MM.1S (cell line): ENCODE measurements around the gene ALPP.
"Not testable (repeated sequence)": the region's sequence is repeated elsewhere in the genome, so short reads cannot be mapped to it uniquely, and the experiment has no call there.

Experiments
- DNase-seq: peaks from one replicate; pipeline ENCODE4 v3.0.0-alpha.2; 2015
- H2AFZ ChIP-seq: fragments of 300-600 bp; sonication (generic); 2 replicates; pipeline ENCODE4 v1.6.0; 2016; ENCODE audit warnings: antibody characterized with exemption, low read length
- H3F3A ChIP-seq: fragments of 300-600 bp; sonication (generic); 2 replicates; pipeline ENCODE4 v1.6.1; 2016; ENCODE audit warnings: mild to moderate bottlenecking, antibody characterized with exemption, low read length, moderate library complexity, mixed read lengths; ENCODE audit not compliant: insufficient read depth
- H3K27ac ChIP-seq: fragments of 300-600 bp; sonication (generic); 2 replicates; pipeline ENCODE4 v1.5.1; 2016; ENCODE audit warnings: mild to moderate bottlenecking, low read length
- H3K27me3 ChIP-seq: fragments of 300-600 bp; sonication (generic); replicated peaks from 2 replicates; pipeline ENCODE4 v1.6.0; 2016; ENCODE audit warnings: low read length; ENCODE audit not compliant: insufficient read depth
- H3K36me3 ChIP-seq: fragments of 300-600 bp; sonication (generic); replicated peaks from 2 replicates; pipeline ENCODE4 v1.6.1; 2016; ENCODE audit warnings: mild to moderate bottlenecking, low read length, mixed read lengths; ENCODE audit not compliant: insufficient read depth
- H3K4me1 ChIP-seq: fragments of 300-600 bp; sonication (generic); 2 replicates; pipeline ENCODE4 v1.6.1; 2016; ENCODE audit warnings: low read length, mixed read lengths
- H3K4me2 ChIP-seq: fragments of 300-600 bp; sonication (generic); 2 replicates; pipeline ENCODE4 v1.6.0; 2016; ENCODE audit warnings: low read depth, low read length
- H3K4me3 ChIP-seq: fragments of 300-600 bp; sonication (generic); 2 replicates; pipeline ENCODE4 v1.5.1; 2016; ENCODE audit warnings: low read length, mixed read lengths
- H3K79me2 ChIP-seq: fragments of 300-600 bp; sonication (generic); 2 replicates; pipeline ENCODE4 v1.6.1; 2016; ENCODE audit warnings: mixed run types, low read length, mixed read lengths
- H3K9ac ChIP-seq: fragments of 300-600 bp; sonication (generic); 2 replicates; pipeline ENCODE4 v1.6.1; 2016; ENCODE audit warnings: low read length, mixed read lengths
- H3K9me2 ChIP-seq: fragments of 300-600 bp; sonication (generic); replicated peaks from 2 replicates; pipeline ENCODE4 v1.6.1; 2016; ENCODE audit warnings: mild to moderate bottlenecking, low read length, mixed read lengths; ENCODE audit not compliant: insufficient read depth
- H3K9me3 ChIP-seq: fragments of 300-600 bp; sonication (generic); replicated peaks from 2 replicates; pipeline ENCODE4 v1.6.1; 2016; ENCODE audit warnings: mild to moderate bottlenecking, low read length, mixed read lengths; ENCODE audit not compliant: insufficient read depth
- H4K20me1 ChIP-seq: fragments of 300-600 bp; sonication (generic); 2 replicates; pipeline ENCODE4 v1.6.1; 2016; ENCODE audit warnings: mild to moderate bottlenecking, low read length, moderate library complexity, mixed read lengths; ENCODE audit not compliant: insufficient read depth
- EZH2 ChIP-seq: fragments of 300-600 bp; sonication (generic); optimal IDR thresholded peaks from 2 replicates; pipeline ENCODE3; 2017; ENCODE audit warnings: low read depth, mild to moderate bottlenecking, antibody characterized with exemption, low read length, mixed read lengths
- EZH2phosphoT487 ChIP-seq: fragments of 300-600 bp; sonication (generic); IDR thresholded peaks from 2 replicates; pipeline ENCODE4 v1.6.1; 2018; ENCODE audit warnings: antibody characterized with exemption, low read length
- TF ChIP-seq, protein P1 (sequence below): fragments of 300-600 bp; sonication (generic); IDR thresholded peaks from 2 replicates; pipeline ENCODE4 v1.5.1; 2016; ENCODE audit warnings: antibody characterized with exemption, low read length, mixed read lengths

ALPP gene

DNA sequence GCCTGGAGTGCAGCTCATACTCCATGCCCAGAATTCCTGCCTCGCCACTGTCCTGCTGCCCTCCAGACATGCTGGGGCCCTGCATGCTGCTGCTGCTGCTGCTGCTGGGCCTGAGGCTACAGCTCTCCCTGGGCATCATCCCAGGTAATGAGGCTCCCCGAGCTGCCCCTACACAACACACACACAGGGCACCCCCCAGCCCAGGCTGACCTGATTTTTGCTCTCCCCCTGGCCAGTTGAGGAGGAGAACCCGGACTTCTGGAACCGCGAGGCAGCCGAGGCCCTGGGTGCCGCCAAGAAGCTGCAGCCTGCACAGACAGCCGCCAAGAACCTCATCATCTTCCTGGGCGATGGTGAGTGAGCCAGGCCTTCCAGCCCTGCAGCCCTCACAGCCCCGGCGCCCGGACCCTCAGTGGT is at the start of gene ALPP:
Gene ALPP, plus strand, starts transcription at position 17 of the 417 bp plus-strand sequence. Its CDS starts 52 bp downstream, at position 69.
- DNase-seq, H3K4me2 ChIP-seq, H3K36me3 ChIP-seq, H3K79me2 ChIP-seq, H4K20me1 ChIP-seq, H3K27me3 ChIP-seq, H3K4me3 ChIP-seq, H2AFZ ChIP-seq, H3K4me1 ChIP-seq, H3K9me3 ChIP-seq, H3K9me2 ChIP-seq, H3K9ac ChIP-seq, H3F3A ChIP-seq, H3K27ac ChIP-seq: not testable (repeated sequence)

DNA sequence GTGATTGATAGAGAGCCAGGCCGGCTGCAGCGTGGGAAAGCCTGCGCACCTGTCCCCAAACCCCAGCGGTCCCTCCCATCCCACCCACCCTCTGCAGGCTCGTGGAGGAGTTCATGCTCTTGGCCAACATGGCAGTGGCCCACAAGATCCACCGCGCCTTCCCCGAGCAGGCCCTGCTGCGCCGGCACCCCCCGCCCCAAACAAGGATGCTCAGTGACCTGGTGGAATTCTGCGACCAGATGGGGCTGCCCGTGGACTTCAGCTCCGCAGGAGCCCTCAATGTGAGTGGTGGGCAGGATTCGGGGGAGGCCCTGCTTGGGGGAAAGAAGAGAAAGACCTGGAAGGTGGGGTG is 48.9 kb upstream of the ALPP start:
- no peak overlapping the region for H3K27ac ChIP-seq
- no peaks in the 10 kb centered on the region for H3K9me3 ChIP-seq
- H3K36me3 ChIP-seq: no peaks in the 10 kb centered on the region
- H4K20me1 ChIP-seq: no peaks in the 10 kb centered on the region
- no peaks in the 10 kb centered on the region for H3F3A ChIP-seq
- no peaks in the 10 kb centered on the region for H3K27me3 ChIP-seq
- TF ChIP-seq, protein P1, sequence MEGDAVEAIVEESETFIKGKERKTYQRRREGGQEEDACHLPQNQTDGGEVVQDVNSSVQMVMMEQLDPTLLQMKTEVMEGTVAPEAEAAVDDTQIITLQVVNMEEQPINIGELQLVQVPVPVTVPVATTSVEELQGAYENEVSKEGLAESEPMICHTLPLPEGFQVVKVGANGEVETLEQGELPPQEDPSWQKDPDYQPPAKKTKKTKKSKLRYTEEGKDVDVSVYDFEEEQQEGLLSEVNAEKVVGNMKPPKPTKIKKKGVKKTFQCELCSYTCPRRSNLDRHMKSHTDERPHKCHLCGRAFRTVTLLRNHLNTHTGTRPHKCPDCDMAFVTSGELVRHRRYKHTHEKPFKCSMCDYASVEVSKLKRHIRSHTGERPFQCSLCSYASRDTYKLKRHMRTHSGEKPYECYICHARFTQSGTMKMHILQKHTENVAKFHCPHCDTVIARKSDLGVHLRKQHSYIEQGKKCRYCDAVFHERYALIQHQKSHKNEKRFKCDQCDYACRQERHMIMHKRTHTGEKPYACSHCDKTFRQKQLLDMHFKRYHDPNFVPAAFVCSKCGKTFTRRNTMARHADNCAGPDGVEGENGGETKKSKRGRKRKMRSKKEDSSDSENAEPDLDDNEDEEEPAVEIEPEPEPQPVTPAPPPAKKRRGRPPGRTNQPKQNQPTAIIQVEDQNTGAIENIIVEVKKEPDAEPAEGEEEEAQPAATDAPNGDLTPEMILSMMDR: no peak
- no peak for TF ChIP-seq EZH2phosphoT487
- TF ChIP-seq EZH2: no peak
- no peak overlapping the region for H3K4me3 ChIP-seq
- no peak overlapping the region for H2AFZ ChIP-seq
- H3K79me2 ChIP-seq: no peaks in the 10 kb centered on the region
- no peaks in the 10 kb centered on the region for H3K9me2 ChIP-seq
- no peak overlapping the region for H3K4me2 ChIP-seq
- H3K9ac ChIP-seq: no peak overlapping the region
- no peaks in the 10 kb centered on the region for H3K4me1 ChIP-seq
- no peak for DNase-seq

DNA sequence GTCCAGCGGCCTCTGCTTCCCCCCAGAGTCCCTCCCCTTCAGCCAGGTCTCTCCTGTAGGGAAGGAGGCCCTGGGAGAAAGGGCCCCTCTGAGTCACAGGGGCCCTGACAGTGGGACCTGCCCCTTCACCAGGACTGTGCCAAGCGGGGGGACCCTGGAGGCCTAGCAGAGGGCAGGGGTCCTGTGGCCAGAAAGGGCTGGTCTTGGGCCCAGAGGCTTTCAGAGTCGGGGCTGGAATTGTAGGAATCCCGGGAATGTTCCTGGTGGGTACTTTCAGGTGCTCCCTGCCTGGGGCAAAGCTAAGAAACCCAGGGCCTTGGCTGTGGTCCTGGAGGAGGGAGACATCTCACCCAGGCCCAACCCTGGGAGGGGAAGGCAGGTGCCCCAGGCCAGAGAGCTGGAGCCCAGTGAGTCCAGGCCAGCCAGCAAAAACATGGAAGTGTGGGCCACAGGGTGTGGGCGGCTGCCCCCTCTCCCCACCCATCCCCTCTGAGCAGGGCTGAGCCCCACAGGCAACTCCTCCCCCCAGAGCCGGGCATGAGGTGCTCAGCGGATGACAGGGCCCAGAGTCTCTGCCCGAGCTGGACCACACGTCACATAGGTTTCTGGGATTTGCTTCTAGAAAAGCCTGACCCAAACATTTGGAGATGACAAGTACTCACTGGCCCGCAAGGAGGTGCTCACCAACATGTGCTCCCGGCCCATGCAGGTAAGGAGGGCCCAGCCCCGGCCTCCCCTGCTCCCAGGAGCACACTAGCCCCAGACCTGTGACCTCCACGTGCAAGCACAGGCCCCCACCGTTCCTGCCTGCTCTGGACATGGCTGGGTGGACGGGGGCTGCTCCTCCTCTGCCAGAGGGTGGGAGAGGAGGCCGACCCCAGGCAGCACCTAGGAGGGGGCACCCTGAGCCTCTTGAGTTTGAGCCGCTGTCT is 48.2 kb upstream of the ALPP start:
- Histone ChIP-seq H3K9me3 (no peaks in the 10 kb centered on the region), H2AFZ (no peak overlapping the region), H3F3A (no peaks in the 10 kb centered on the region), H3K4me1 (no peaks in the 10 kb centered on the region), H3K79me2 (no peaks in the 10 kb centered on the region), H3K36me3 (no peaks in the 10 kb centered on the region), H3K4me3 (no peak overlapping the region), H4K20me1 (no peaks in the 10 kb centered on the region), H3K9ac (no peak overlapping the region), H3K27ac (no peak overlapping the region), H3K9me2 (no peaks in the 10 kb centered on the region), H3K27me3 (no peaks in the 10 kb centered on the region), H3K4me2 (no peak overlapping the region)
- no peak for DNase-seq
- TF ChIP-seq EZH2phosphoT487 (no peak), EZH2 (no peak)
- TF ChIP-seq, protein P1: no peak

DNA sequence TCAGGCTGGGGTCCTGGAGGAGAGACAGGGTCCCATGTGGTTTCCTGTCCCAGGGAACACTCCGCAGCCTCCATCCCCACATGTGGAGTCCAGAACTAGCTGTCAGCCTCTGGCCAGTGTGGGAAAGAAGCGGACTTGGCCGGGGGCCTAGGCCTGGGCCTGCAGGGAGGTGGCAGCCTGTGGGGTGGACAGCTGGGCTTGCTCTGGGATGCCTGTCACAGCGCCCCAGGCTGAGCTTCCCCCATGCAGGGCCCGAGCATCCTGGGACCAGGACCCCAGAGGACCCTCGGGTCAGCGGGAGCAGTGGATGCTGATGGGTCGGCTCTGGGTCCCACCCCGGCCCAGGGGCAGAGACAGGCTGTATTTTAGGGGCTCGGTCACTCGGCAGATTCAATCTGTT is 47.5 kb upstream of the ALPP start:
- not testable (repeated sequence) for DNase-seq, H3K4me1 ChIP-seq

DNA sequence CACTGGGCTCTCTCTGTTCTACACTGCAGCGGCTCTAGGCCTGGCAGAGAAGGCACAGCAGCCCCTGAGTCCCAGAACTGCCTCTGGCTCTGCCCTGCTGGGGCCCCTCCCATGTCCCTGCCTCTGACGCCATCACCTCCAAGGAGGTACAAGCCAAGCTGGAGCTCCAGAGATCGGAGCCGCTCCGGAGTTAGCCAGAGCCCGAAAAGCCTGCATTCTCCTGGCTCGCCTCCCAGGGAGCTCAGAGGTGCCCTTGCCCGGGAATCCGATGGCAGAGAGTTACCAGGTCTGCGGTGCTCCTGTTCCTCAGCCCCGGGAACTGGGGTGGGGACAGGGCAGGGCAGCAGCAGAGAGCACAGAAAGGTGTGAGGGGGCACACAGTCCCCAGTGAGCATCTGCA is 46.9 kb upstream of the ALPP start:
- H3K4me2 ChIP-seq, H3K9ac ChIP-seq, H3K27me3 ChIP-seq, H3K9me3 ChIP-seq, H3K4me1 ChIP-seq, H3K27ac ChIP-seq, H3K79me2 ChIP-seq, H2AFZ ChIP-seq, H3K9me2 ChIP-seq, H3K36me3 ChIP-seq, H3K4me3 ChIP-seq, DNase-seq, H4K20me1 ChIP-seq, H3F3A ChIP-seq: not testable (repeated sequence)

More for the DNA sequence above, 47.5 kb upstream of the ALPP start:
- H3K27me3 ChIP-seq, H4K20me1 ChIP-seq, H3K4me3 ChIP-seq, H3K9me3 ChIP-seq, H3K4me2 ChIP-seq, H2AFZ ChIP-seq, H3K79me2 ChIP-seq, H3K9me2 ChIP-seq, H3K36me3 ChIP-seq, H3K9ac ChIP-seq, H3K27ac ChIP-seq, H3F3A ChIP-seq: not testable (repeated sequence)

DNA sequence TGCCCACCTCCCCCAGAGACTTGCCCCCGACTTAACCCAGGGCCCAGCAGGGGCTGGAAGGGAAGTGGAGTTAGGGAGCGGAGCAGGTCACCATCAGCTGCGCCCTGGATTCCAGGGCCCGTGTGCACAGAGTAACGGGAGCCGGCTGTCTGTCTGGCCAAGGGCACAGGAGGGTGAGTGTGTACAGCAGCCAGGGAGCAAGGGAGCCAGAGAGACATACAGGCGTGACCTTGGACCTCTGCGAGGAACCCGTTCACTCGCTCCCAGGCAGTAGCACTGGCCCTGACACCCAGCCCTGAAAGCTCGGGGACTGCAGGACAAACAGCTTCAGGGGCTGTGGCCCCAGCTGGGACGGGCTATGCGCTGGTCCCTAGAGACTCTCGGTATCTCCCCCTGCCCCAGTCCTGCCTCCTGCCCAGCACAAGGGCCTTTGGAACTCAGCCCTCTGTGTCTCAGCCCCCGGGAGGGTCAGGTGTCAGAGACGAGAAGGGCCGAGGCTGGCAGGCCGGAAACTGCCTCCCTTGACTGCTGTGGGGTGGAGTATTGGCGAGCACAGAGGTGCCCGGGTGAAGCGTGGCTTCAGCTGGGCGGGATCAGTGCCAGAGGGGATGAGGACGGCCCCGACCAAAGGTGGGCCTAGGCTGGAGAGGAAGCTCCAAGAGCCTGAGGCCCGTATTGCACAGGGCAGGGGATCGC is 46.2 kb upstream of the ALPP start:
- H3K9ac ChIP-seq, H4K20me1 ChIP-seq, H3K4me1 ChIP-seq, H3K9me2 ChIP-seq, H3K27ac ChIP-seq, H3K9me3 ChIP-seq, H3K27me3 ChIP-seq, H3K4me2 ChIP-seq, H2AFZ ChIP-seq, H3K36me3 ChIP-seq, H3K4me3 ChIP-seq, H3K79me2 ChIP-seq, H3F3A ChIP-seq, DNase-seq: not testable (repeated sequence)
